ENCODE data around the gene EVA1C. TPM values are rescaled to one million over a fixed set of nuclear protein-coding genes. Genes with fewer than 3 reads are reported as not detected.
A peak's percentile ranks its signal among the peaks of the same experiment; 100 is the strongest.
"Not testable (repeated sequence)": the region's sequence is repeated elsewhere in the genome, so short reads cannot be mapped to it uniquely, and the experiment has no call there.

Gene EVA1C
- total RNA-seq, 1 donor from 2014 or later: 15.9 TPM

- DNase-seq (ENCODE audit: low read depth in 2 of 2): peak; percentile 98 to 99
Observed at GRCh38 chr21:32523988-32524719, 111.6 kb downstream of the EVA1C start.

GRCh38 chr21:32525282-32525681 is 112.8 kb downstream of the EVA1C start:
- no peak for DNase-seq (ENCODE audit: low read depth in 2 of 2)

- DNase-seq (ENCODE audit: low read depth in 2 of 2): no peak
Observed at GRCh38 chr21:32529679-32530078, 117.2 kb downstream of the EVA1C start.

- DNase-seq (ENCODE audit: low read depth in 2 of 2): not testable (repeated sequence)
Observed at GRCh38 chr21:32530809-32531208, 118.3 kb downstream of the EVA1C start.

- DNase-seq (ENCODE audit: low read depth in 2 of 2): not testable (repeated sequence)
Observed at GRCh38 chr21:32531561-32531960, 119.1 kb downstream of the EVA1C start.

- no peak for DNase-seq (ENCODE audit: low read depth in 2 of 2)
Observed at GRCh38 chr21:32532636-32533035, 120.1 kb downstream of the EVA1C start.

- no peak for DNase-seq (ENCODE audit: low read depth in 2 of 2)
Observed at GRCh38 chr21:32533053-32533452, 120.5 kb downstream of the EVA1C start.

- DNase-seq (ENCODE audit: low read depth in 2 of 2): no peak
Observed at GRCh38 chr21:32533611-32534010, 121.1 kb downstream of the EVA1C start.

GRCh38 chr21:32534113-32534512 is 121.6 kb downstream of the EVA1C start:
- no peak for DNase-seq (ENCODE audit: low read depth in 2 of 2)

GRCh38 chr21:32535612-32536011 is 123.1 kb downstream of the EVA1C start:
- no peak for DNase-seq (ENCODE audit: low read depth in 2 of 2)

GRCh38 chr21:32537569-32537881 is 125.0 kb downstream of the EVA1C start:
- DNase-seq (ENCODE audit: low read depth in 2 of 2): peak in 1 of 2 donors; percentile 65

GRCh38 chr21:32538147-32538792 is 125.8 kb downstream of the EVA1C start:
- DNase-seq (ENCODE audit: low read depth in 2 of 2): no peak

- no peak for DNase-seq (ENCODE audit: low read depth in 2 of 2)
Observed at GRCh38 chr21:32539378-32539777, 126.9 kb downstream of the EVA1C start.

GRCh38 chr21:32543056-32543455 is 130.6 kb downstream of the EVA1C start:
- not testable (repeated sequence) for DNase-seq (ENCODE audit: low read depth in 2 of 2)

GRCh38 chr21:32543975-32544374 is 131.5 kb downstream of the EVA1C start:
- peak in 1 of 2 donors; percentile 46 for DNase-seq (ENCODE audit: low read depth in 2 of 2)

- peak in 1 of 2 donors; percentile 79 for DNase-seq (ENCODE audit: low read depth in 2 of 2)
Observed at GRCh38 chr21:32544697-32545096, 132.2 kb downstream of the EVA1C start.

GRCh38 chr21:32545948-32546441 is 133.5 kb downstream of the EVA1C start:
- DNase-seq (ENCODE audit: low read depth in 2 of 2): no peak

- no peak for DNase-seq (ENCODE audit: low read depth in 2 of 2)
Observed at GRCh38 chr21:32547018-32547417, 134.5 kb downstream of the EVA1C start.

- no peak for DNase-seq (ENCODE audit: low read depth in 2 of 2)
Observed at GRCh38 chr21:32548978-32549377, 136.5 kb downstream of the EVA1C start.

- no peak for DNase-seq (ENCODE audit: low read depth in 2 of 2)
Observed at GRCh38 chr21:32549440-32549839, 136.9 kb downstream of the EVA1C start.

GRCh38 chr21:32549886-32550285 is 137.4 kb downstream of the EVA1C start:
- DNase-seq (ENCODE audit: low read depth in 2 of 2): no peak

GRCh38 chr21:32554832-32555638 is 142.5 kb downstream of the EVA1C start:
- no peak for DNase-seq (ENCODE audit: low read depth in 2 of 2)
